Right lobe of liver (tissue), 6 donors: ENCODE measurements around the gene ERC2. TPM values are rescaled to one million over a fixed set of nuclear protein-coding genes. Genes with fewer than 3 reads are reported as not detected.

Experiments
- ATAC-seq, 4 donors: fragments of 200-7000 bp; cut with Tn5 transposase; one replicate each; pipeline ENCODE4 v1.9.1; 2020; ENCODE audit warnings: mild to moderate bottlenecking in 4 of 4, moderate library complexity in 4 of 4
- DNase-seq, 3 donors: peaks; one replicate each; pipeline ENCODE4 v3.0.0-alpha.2; 2020
- H3K27ac ChIP-seq, 3 donors: fragments of 200-600 bp; one replicate each; pipeline ENCODE4 v1.8.0; 2022
- H3K27me3 ChIP-seq, 2 donors: fragments of 200-600 bp; one replicate each; pipeline ENCODE4 v1.8.0; 2022
- H3K36me3 ChIP-seq, 4 donors: fragments of 200-600 bp; sonication (generic) in 1 of 4; one replicate each; pipeline versions ENCODE4 v1.5.1 to v1.8.0; 2017 to 2022; ENCODE audit warnings: control low read depth in 1 of 4
- H3K4me1 ChIP-seq, 4 donors: fragments of 200-600 bp; sonication (generic) in 1 of 4; one replicate each; pipeline versions ENCODE4 v1.5.1 to v1.8.0; 2017 to 2022; ENCODE audit warnings: control low read depth in 1 of 4
- H3K4me3 ChIP-seq, 3 donors: fragments of 200-600 bp; one replicate each; pipeline ENCODE4 v1.8.0; 2022
- H3K9me3 ChIP-seq, 4 donors: fragments of 200-600 bp; sonication (generic) in 1 of 4; one replicate each; pipeline versions ENCODE4 v1.5.1 to v1.8.0; 2017 to 2022; ENCODE audit warnings: control low read depth in 1 of 4
- POLR2A ChIP-seq: fragments of 450-650 bp; IDR thresholded peaks from one replicate; pipeline ENCODE4 v1.6.1; 2017; ENCODE audit warnings: antibody characterized with exemption, mild to moderate bottlenecking
- intact Hi-C, 2 donors: fragments of 100-400 bp; cut with DNase I; formaldehyde crosslinking; loops; one replicate each; pipeline versions ENCODE4 v1.11.2 to v1.14.1; 2022
- microRNA-seq, 2 donors: library from miRNA; unstranded; fragments of <30 nt; microRNA quantifications; one replicate each; pipeline ENCODE4, GENCODE V29; 2019 to 2020
- small RNA-seq, 2 experiments: library from RNA; depleted of rRNA; stranded (forward); fragments of <200 nt; gene quantifications; one replicate each; pipeline ENCODE3, GENCODE V24; 2016
- total RNA-seq, 6 experiments: library from RNA; depleted of rRNA in 2 of 6; stranded (reverse); fragments of >200 nt in 2 of 6; fragmentation: NEBNext Ultra II Directional in 3 of 6; extraction: Animal tissue kit (Norgen Biotek cat#: 25700) in 3 of 6; gene quantifications; one replicate each; pipeline versions ENCODE4 v1.1.0 to v1.2.4, GENCODE V29; 2016 to 2023
- donor health status: DM: no; HTN: yes; CAD: no.
- donor health status: DM: no; HTN: no; CAD: no.
- donor health status: DM: no; HTN: no; CAD: no.
- donor health status: DM: no; HTN: yes; CAD: no.
- donor health status: DM: no; HTN: yes; CAD: no.

Gene ERC2
- total RNA-seq, 6 experiments from 2014 or later: not detected

DNA sequence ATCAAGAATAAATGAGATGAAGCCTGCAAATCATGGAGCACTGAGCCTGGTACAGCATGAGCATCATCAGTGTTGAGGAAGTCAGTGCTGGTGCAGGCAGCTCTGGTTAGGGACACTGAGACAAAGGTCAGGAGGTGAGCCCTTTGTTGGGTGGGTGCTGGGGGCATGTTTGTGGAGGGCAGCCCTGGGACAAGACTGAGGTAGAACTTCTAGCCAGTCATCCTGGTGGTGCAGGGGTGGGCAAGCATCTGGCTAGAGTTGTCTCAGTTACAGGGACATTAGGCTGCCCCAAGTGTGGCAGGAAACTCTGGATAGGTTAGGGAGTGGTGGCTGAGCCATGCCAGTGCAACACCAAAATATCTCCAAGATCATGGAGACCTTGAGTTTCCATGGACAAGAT is 1008.4 kb downstream of the ERC2 start:
- Histone ChIP-seq H3K4me1 (no peaks in the 10 kb centered on the region), H3K36me3 (no peaks in the 10 kb centered on the region), H3K4me3 (no peak overlapping the region), H3K27me3 (no peaks in the 10 kb centered on the region), H3K27ac (no peak overlapping the region), H3K9me3 (no peaks in the 10 kb centered on the region)
- TF ChIP-seq POLR2A: no peak
- ATAC-seq (no peak), DNase-seq (no peak)
- intact Hi-C loops: no loop called here

Small RNAs within 50 kb of the gene (microRNA-seq; reads per million reads assigned to microRNA genes)
- 0 reads per million in 2 donors for gene MIR3938

Small RNAs within 50 kb of the gene (small RNA-seq; reads per million reads assigned to genes)
- gene MIR3938: 0 reads per million in 2 experiments
- 0 reads per million in 2 experiments for gene RNA5SP133

Other genes with a start within 250 kb of the ERC2 start
- gene CCDC66, start 88.7 kb upstream of the ERC2 start, total RNA-seq: 1 to 10 TPM; 4.5 to 9.0 (median 6.9) TPM
- 10 to 100 TPM; 13.7 to 31.0 (median 21.5) TPM for gene TASOR, start 214.8 kb upstream of the ERC2 start, total RNA-seq